H1 (cell line): Measurements from ENCODE around the gene GBP2. TPM values are rescaled to one million over a fixed set of nuclear protein-coding genes. Genes with fewer than 3 reads are reported as not detected.

Source experiments
- BRCA1 ChIP-seq: IDR thresholded peaks from 2 replicates; pipeline ENCODE4 v1.6.1; 2012; ENCODE audit warnings: low read depth, low read length, improper control_type of control experiment
- FOSL1 ChIP-seq: IDR thresholded peaks from 2 replicates; pipeline ENCODE4 v1.6.1; 2011; ENCODE audit warnings: mild to moderate bottlenecking, low read depth, low read length, moderate library complexity; ENCODE audit not compliant: insufficient read depth
- SUZ12 ChIP-seq: fragments of 200-600 bp; sonication (generic); IDR thresholded peaks from 2 replicates; pipeline ENCODE4 v1.6.1; 2012; ENCODE audit warnings: mild to moderate bottlenecking, inconsistent platforms, low read length, moderate library complexity, mixed read lengths
- polyA plus RNA-seq, 7 experiments: library from polyadenylated mRNA; depleted of rRNA in 3 of 7; stranded (reverse) in 5 of 7; unstranded in 2 of 7; fragments of >200 nt in 5 of 7; fragments of 200-250 nt in 2 of 7; gene quantifications; 1 replicate in 5 of 7; 2 replicates in 1 of 7; 4 replicates in 1 of 7; pipeline versions ENCODE4 v1.2.1 to v1.2.3, GENCODE V29; 2011 to 2013; ENCODE audit warnings: missing spikeins in 2 of 7, mixed read lengths in 2 of 7
- total RNA-seq: library from RNA; stranded (reverse); fragmentation: NEBNext Ultra II Directional; extraction: Animal tissue kit (Norgen Biotek cat#: 25700); gene quantifications from 2 replicates; pipeline ENCODE4 v1.2.1, GENCODE V29; 2021

Gene GBP2
- total and polyA plus RNA-seq, 2 of the 8 experiments (the other 6 are each of a cell fraction or from before 2014, with no cell fraction given) = not detected

DNA sequence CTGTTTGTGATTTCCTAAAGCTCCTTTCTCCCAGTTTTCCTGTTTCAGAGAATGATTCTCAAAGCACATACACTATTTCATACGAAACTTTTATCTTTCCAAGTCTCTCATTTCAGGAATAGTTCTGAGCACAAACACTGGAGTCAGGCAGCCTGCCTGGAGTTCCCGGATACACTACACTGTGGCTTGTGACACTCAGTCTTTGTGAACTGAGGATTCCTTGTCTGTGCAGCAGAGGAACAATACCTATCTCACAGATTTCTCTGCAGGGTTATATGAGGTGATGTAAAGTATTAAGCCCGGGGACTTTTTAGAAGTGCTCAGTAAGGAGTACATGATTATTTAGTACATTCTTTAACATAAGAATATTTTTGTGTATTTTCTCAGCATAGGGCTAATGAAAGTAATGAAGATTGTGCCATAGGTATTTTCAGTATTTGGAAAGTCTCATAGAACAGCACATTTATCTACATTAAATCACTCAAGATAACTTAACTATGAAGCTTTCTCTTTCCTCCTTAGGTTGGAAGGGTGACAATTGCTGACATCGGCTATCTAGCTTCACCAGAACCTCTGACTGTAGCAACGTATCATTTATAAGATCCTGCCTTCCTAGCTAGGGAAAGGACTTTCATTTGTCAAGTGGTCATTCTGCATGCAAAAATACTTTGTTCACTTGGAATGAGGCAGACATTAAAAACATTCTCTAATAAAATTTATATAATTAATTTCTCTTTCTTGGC is 12.9 kb downstream of the GBP2 start (continued):
- no peak for TF ChIP-seq FOSL1
- TF ChIP-seq SUZ12 = no peak
- TF ChIP-seq BRCA1 = no peak
